Fibroblast of the conjunctiva (primary cell): ENCODE results near the gene CA9.

Experiments used
- DNase-seq: peaks from one replicate; pipeline ENCODE4 v3.0.0-alpha.2; 2010; ENCODE audit warnings: low read depth

The CA9 gene

DNA sequence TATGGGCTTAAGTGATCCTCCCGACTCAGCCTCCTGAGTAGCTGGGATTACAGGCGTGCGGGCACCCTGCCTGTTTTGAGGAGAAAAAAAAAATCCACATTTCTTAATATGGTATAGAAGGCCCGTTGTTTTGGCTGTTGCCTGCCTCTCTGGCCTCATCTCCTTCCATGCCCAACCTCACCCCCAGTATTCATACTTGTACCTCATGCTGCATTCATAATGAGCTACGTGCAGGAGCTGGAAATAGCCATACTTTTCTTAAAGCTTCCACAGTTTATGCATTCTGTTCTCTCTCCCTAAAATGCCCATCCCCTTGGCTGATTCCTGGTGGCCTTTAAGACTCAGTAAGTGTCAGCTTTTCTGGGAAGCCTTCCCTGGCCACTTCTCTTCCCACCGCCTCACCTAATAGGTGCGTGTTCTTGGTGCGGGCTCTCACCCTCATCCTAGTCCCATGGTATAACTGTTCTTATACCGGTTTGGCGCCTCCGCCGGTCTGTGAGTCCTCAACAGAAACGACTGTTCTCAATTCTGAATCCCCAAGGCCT, 18.1 kb downstream of the CA9 start:
- no peak for DNase-seq

DNA sequence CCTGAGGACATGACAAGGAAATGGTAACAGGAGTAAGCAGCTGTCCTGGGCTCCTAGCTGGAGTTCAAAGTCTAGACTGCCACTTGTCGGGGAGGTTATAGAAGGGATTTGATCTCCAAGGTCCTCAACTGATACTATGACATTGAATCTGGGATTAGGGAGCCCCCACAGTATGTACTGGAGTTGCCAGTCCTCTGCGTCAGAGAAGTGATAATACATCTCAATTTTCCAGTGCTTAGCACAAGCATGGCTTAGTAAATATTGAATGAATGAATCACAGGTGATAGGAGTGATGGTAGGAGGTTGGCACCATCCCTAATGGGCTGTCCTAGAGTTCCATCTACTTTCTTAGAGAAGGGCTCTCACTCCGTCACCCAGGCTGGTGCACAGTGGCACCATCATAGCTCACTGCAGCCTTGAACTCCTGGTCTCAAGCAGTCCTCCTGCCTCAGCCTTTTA, 22.2 kb downstream of the CA9 start:
- no peak for DNase-seq

DNA sequence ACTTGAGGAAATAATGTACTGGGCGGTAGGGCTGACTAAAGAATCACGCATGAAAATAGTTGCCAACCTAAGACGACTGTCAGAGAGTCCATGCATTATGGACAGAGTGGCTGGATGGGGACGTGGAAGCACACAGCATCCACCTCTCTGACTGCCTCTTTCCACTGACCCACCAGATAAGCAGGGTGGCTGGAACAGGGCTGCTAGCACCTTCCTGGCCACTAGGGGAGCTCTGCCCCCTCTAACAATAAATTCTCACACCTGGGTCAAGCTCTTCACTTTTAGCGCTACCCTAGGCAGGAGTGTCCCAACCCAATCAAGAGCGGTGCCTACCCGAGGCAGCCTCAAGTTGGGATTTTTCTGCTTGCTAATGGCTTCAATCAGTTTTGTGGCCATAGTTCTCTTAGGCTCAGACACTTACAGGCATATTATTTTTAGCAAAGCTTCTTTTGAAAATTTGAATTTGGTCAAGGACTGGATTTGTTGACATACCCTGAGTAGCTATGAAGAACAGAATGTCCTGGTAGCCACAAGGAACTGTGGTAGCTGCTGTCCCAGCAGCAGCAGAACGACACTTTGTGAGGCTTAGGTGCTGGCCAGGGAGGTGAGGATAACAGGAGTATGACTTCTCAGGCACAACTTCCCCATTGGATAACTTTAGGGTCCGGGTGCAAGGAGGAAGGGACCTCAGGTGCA, 22.9 kb downstream of the CA9 start:
- no peak for DNase-seq

DNA sequence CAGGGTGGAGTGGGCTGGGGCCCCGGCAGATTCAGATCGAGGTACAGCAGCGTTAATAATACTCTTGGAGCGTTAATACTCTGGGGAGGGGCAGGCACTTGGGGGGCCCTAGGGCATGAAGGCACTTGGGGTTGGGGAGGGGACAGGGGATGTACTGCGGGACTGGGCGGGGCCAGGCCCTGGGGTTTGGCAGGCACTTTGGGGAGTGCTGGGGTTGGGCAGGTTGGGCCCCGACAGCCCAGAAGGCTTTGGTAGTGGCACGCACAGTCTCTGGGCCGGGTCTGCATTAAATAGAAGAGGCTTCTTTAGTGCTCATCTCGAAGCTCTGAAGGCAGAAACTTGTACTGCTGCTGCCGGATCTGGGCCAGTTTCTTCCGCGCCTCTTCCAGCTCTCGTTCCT, 23.8 kb downstream of the CA9 start:
- no peak for DNase-seq

DNA sequence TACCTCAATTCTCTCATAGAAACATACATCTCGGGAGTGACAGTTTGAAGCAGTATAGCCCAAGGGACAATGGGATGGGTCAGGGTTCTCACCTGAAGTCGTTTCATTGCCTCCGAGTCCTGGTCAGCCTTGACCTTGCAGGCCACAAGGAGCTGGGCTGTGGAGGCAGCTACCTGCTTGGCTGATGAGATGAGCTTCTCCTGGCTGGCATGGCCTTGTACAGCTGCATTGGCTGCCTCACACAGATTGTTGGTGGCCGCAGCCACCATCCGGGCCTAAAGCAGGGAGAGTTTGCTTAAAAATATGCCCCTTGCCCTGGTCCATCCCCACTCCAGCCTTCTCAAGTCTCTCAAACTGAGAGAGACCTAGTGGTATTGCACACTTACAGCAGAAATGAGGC, 24.5 kb downstream of the CA9 start:
- DNase-seq = no peak

DNA sequence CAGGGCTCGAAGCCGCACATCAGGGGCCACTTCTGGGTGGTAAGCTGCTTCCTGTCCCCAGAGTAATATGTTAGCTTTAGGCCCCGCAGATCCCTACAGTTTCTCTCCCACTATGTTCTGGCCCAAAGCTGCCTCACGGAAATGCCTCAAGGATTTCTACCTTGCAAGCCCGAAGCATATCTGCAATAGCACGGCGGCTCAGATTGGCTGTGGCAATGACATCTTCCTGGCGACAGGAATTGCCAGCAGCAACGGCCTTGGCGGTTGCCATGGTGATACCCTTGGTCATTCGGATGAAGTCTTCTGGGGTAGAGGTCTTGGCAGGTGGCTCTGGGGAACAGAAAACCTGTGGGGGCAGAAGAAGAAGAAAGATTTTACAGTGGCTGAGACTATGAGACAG, 26.3 kb downstream of the CA9 start:
- DNase-seq = no peak

DNA sequence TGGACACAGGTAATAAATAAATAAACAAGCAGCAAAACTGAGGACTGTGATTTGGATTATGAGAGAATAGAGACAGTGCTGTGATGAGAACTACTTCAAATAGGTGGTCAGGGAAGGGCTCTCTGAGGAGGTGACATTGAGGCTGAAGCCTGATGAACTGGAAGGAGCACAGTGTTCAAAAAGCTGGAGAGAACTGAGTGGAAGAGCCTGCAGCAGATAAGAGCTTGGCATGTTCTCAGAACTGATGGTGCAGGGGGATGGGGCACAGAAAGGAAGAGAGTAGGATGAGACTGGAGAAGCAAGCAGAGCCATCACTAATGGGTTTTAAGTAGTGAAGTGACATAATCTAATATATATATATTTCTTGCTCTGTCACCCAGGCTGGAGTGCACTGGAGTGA, 27.2 kb downstream of the CA9 start:
- DNase-seq = no peak

DNA sequence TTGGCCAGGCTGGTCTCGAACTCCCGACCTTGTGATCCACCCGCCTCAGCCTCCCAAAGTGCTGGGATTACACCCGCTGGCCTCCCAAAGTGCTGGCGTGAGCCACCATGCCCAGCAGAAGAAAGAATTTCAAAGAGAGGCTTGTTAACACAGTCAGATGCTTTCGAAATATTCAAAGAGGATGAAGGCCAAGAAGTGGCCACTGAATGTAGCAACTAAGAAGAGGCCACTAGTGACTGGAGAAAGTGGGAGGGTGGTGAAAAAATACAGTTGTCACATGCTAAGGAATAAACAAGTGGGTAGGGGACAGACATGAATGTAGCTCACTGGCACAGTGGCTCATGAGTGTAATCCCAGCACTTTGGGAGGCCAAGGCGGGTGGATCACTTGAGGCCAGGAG, 29.0 kb downstream of the CA9 start:
- no peak for DNase-seq

DNA sequence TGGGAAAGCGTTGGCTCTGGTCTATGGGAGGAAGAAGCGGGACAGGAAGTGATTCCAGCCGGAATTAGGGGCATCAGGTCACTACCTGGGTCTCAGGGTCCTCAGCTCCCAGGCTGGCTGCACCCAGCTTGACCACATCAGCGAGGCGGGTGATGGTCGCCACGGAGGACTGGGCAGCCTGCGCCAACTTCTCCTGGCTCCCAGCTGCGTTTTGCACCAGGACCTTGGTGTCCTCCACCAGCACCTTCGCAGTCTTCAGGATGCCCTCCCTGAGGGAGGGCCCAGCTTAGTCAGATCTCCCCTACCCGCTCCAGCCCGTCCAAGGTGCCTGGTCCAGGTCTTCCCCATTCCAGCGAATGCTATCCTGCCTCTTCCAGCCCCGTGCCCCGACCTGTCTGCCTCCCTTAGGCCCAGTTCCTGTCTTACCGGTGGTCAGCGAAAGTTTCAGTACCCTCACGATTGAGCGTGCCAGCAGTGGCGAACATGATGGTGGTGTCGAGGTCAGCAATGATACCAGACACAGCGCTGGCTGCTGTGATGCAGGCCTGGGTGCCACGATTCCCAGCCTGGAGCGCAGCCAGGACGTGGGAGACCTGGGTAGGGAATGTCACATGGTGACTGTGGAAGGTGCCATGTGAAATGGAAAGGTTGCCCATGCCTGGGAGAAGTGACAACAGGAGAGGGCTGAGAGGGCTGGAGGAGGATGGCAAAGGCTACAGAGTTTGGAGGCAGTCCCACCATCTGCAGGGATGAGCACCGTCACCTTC, 30.4 kb downstream of the CA9 start:
- DNase-seq = no peak

DNA sequence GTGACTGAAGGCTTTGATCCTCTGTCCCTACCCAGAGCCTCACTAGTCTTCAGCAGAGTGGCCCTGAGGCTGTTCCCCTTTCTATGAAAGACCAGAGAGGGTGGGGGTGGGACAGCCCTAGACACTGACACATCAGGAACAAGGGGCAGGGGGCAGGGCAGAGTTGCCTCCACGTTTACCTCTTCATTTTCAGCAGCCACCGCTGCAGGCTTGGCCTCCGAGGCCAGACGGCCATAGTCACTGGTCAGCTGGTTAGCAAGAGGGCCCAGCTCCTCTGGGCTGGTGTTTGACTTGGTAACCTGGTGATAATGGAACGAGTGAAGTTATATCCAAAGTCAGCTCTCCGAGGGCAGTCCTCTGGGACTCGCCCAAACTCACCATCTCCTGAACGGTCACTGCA, 31.6 kb downstream of the CA9 start:
- no peak for DNase-seq

DNA sequence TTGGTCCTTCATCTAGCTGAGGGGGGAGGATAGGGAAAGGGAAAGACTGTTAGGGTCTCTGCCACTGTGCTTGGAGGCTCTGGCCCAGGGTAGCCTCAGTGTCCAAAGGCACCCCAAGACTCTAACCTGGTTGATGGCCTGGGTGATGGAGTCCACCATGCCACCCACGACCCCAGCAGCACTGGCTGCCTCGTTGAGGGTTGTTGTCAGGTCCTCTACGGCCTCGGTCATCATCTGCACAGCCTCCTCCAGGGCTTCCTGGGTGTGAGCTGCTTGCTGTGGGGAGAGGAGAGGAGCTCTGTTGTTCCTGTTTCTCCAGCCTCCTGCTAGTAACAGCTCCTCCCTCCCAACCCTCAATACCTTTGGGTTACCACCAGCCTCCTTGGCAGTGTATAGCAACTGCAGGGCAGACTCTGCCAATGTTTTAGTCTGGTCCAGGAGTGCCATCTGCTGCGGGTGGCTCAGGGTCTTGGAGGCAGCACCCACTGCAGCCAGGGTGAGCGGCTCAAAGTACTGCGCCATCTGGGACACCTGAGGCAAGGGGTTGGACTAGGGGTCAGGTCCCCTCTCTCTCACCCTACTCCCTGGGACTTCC, 32.2 kb downstream of the CA9 start:
- no peak for DNase-seq

DNA sequence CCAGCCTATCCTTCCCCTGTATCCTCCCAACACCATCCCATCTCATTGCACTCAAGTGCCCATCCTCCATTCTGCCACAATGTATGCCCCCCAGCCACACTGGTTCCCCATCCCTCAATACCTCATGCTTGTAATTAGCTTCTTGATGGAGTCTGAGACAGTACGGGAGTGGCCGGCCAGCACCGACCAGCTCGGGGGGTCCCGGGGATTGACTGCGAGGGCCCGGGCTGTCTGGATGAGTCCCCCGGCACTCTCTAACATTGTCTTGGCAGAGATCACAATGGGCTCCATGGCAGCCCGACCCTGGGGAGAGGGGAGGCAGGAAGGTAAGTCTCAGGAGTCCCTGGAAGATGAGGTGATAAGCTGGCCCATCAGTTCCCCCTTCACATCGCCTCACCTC, 33.2 kb downstream of the CA9 start:
- DNase-seq = no peak

DNA sequence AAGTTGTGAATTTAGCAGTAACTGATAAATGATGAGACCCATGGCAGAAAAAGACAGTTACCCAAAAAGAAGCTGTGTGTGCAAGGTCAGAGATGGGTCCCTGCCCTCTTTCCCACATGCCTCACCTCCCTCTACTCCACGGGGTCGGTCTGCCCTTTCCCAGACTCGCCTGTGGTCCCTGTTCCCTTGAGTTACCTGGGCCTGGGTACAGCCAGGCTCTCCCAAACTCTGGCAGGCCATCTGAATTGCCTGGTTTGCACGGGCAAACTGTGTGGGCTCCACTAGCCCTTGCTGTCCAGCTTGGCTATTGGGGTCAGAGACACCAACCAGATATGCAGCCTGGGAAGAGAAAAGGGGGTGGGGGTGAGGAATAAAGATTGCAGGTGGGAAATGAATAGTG, 34.4 kb downstream of the CA9 start:
- no peak for DNase-seq

DNA sequence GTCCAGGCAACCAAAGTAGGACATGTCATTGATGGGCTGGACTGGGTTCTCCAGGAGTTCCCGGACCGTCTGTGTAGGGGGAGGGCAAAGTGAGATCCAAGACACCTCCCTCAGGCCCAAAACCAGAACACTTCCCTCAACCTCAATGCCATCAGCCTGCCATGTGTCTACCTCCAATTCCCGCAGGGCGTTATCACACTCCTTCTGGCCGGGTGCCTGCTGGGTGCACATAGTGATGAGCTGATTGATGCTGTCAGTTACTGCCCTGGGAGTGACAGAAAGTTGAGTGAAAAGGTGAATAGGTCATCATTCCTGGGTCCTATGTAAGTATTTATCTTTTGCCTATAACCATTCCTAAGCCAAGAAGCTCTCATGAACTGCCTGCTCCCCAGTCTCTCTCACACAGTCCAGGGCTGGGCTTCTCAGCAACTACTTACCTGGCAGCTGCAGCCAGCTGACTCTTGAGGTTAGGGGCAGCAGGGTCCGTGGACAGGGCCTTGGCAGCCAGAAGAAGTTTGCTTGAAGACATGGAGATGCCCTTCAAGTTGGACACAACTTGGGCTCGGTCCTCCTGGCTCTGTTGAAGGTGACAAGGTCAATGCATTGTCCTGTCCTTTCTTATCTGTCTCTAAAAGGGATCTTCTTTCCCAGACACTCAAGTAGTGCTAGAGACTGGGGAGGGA, 37.2 kb downstream of the CA9 start:
- no peak for DNase-seq

DNA sequence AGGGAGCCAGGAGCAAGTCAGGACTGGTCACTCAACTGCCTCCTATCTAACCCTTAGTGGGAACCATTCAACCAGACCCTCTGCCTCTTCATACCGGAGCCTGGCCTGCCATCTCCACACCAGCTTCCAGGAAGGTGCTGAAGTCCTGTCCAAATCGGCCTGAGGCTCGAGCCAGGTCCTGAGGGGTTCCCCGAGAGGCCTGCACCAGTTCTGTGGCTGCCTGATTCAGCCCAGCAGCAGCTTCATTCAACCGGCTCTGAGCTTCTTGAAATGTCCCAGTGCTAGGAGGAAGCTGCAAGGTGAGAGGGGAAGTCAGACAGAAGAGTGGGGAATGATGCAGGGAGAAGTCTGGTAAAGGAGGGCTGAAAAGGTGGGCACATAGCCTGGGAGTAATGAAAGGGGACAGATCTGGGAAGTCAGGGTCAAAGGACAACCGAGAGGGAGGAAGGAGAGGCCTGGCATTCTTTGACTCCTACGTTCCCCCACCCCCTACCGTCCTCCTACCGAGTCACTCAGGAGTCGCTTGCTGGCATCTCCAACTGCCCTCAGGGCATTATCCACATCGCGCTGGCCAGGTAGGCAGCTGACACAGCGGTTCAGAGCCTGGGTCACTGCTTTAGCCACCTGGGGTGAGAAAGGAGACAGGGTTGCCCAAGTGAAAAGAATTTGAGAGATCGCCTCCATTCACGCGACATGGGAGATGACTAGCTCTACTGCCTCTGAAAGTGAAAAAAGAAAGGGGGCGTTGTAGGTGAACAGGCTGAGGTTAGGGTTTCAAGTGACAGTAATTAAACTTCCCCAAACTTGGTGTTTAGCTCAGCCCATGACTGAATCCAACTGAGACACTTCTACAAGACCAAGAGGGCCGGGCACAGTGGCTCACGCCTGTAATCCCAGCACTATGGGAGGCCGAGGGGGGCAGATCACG, 38.0 kb downstream of the CA9 start:
- DNase-seq = no peak

DNA sequence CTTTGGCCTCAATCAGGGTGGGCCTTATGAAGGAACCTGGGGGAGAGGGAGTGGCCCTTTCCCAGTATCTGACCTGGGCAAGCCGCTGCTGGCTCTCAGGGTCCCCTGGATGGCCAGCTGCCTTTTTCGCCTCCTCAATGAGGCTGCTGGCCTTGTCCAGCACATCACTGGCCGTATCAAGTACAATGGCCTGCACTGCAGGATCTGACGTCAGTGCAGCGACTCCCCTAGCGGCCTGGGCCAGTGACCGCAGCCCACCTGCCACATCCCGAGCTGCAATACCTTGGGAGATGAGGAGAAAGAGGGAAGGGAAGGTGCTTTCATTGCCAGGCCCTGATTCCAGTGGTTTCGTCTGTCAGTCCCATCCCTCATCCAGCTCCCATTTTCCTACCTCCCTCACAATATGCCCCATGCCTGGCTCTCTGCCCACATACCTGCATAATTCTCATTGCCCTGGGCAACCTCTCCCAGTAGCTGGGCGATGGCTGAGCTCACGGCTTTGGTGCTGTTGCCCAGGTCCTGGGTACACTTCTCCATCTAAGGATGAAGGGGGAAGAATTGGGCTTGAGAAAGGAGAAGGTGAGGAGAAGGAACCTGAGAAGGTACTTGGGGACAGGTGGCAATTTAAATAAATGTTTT, 39.2 kb downstream of the CA9 start:
- DNase-seq = no peak

DNA sequence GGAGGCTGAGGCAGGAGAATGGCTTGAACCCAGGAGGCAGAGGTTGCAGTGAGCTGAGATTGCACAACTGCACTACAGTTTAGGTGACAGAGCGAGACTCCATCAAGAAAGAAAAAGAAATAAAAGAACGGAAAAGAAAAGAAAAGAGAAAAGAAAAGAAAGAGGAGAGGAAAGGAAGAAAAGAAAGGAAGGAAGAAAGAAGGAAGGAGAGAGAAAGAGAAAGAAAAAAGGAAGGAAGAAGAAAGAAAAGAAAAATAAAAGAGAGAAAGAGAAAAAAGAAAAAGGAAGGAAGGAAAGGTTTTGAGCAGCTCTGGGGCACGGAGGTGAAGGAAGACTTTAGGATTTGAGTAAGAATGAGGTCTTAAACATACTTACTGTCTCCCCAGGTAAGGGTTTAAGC, 39.9 kb downstream of the CA9 start:
- no peak for DNase-seq

DNA sequence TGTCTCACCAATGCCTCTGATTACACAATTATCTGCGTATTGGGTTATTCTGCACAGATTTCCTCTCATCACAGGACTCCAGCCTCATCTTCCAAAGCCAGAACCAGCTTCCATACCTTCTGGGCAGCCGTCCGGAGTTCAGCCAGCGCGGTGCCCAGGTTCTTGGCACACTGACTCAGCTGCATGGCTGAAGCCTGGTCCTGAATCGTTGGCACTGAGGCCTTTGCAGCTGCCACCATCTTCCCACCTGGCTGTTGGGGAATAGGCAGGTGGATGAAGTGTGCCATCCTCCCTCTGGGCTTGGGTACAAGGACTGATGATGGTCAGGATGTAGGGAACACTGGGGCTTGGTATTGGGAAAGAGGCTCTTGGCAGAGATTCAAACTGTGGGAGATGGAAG, 40.4 kb downstream of the CA9 start:
- no peak for DNase-seq

DNA sequence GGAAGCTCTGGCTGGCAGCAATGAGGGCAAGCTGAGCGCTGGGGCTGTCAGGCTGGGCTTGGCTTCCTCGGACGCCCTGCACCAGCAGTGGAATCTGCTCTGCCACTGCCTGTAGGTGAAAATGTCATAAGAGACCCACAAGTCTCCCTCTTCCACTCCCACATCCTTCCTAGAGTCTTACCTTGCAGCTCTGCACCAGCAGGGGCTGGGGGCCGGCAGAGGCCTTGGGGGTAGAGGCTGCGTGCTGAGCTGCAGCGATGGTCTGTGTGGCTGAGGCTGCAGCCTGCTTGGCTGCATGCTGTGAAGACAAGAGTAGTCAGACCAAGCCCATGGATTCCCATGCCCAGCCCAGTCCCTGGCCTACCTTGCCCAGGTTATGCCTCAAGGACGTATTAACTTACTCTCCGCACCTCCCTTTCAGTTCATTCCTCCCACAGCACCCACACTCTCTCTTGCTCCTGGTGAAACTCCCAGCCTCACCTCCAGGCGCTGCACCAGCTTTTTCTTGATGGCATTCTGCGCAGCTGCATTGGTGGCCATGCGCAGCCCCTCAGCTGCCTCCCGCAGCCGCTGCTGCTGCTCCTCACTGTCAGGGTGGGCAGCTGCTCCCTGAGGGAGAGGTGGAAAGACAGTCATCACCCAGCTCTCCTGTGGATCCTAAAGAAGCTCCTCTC, 41.0 kb downstream of the CA9 start:
- DNase-seq = no peak

DNA sequence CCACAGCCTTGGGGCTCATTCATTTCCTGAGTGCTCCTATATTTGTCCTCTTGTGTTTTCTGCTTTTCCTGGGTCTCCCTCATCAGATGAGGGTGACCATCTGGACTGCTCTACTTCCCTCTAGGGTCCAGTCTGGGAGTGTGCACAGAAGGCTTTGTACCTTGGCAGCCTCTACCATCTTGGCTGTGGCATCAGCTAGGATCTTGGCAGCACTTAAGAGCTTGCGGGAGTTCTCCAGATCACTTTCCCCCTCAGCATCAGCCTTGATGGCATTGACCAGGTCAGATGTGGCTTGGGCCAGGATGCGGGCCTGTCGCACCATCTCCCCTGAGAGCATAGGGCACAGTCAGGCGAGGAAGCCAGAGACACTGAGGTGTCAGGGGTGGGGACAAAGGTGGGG, 42.5 kb downstream of the CA9 start:
- no peak for DNase-seq
